Measurements from ENCODE around the gene PPM1N.
"Not testable (repeated sequence)": the region's sequence is repeated elsewhere in the genome, so short reads cannot be mapped to it uniquely, and the experiment has no call there.

The PPM1N gene

DNA sequence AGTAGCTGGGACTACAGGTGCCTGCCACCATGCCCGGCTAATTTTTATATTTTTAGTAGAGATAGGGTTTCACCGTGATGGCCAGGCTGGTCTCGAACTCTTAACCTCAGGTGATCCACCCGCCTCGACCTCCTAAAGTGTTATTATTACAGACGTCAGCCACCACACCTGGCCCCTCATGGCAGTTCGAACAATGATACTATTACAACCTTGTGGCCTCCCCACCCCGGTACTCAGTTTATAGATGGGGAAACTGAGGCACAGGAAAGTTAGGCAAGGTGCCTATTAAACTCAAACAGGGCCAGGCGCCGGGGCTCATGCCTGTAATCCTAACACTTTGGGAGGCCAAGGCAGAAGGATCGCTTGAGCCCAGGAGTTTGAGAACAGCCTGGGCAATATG is 12.1 kb downstream of the PPM1N start:
- DNase-seq, result not testable (repeated sequence)

DNA sequence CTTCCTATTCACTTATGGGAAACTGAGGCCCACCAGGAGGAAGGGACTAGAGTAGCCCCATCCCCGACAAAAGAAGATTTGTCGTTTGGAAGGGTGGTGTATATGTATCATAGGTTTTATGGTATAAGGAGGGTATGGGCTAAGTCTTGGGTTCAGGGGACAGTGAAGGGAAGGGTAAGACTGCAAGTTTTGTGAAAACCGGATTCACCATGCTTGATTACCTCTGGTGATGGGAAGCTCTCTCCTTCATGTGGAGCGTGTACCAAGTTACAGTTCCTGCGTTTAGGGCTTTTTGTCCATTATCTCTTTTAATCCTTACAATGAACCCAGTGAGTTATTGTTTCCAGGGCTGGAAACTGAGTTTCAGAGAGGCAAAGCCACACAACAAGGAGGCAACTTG is 12.8 kb downstream of the PPM1N start:
- no peak for DNase-seq

DNA sequence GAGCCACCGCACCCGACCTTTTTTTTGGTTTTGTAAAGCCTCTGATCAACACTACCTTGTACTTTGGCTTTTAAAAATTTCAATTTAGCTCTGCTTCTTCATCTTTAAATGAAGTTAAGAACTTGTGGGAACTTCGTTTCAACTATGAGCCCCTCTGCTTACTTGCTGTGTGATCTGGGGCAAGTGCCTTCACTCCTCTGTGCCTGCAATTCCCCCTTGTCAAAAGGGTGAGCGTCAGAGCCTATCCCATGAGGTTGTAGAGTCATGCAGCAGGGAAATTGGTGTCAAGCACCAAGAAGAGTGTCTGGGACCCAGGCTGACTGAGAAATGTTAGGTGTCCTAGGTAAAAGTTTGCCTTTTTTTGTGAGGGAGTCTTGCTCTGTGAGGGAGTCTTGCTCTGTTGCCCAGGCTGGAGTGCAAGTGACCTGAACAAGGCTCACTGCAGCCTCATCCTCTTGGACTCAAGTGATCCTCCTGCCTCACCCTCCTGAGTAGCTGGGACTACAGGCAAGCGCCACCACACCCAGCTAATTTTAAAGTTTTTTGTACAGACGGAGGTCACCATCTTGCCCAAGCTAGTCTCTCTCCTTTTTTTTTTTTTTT is 14.7 kb downstream of the PPM1N start:
- DNase-seq, result no peak

DNA sequence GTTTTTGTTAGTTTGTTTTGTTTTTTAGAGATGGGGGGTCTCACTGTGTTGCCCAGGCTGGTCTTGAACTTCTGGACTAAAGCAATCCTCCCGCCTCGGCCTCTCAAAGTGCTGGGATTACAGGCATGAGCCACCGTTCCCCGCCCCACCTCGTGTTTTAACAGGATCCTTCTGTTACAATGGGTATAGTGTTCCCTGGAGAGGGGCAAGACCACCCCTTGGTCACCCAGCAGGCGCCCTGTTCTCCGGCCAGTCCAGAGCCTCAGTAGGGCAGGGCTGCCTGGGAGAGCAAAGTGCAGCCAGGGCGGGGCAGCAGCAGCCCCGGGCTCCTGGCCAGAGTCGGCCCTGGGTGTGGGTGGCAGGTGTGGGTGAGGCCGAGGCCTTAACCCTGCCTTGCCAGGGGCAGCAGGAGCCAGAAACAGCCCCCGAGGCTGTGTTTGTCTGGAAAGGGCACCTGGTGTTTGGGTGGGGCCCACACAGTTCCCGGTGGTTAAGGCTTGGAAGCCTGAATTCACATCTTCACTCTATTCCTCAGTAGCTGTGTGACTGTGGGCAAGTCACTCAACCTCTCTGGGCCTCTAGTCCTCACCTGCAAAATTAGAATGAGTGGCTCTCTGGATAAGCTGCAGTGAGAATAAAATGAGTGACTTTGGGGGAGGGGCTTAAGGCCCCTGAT is 16.3 kb downstream of the PPM1N start:
- no peak for DNase-seq

DNA sequence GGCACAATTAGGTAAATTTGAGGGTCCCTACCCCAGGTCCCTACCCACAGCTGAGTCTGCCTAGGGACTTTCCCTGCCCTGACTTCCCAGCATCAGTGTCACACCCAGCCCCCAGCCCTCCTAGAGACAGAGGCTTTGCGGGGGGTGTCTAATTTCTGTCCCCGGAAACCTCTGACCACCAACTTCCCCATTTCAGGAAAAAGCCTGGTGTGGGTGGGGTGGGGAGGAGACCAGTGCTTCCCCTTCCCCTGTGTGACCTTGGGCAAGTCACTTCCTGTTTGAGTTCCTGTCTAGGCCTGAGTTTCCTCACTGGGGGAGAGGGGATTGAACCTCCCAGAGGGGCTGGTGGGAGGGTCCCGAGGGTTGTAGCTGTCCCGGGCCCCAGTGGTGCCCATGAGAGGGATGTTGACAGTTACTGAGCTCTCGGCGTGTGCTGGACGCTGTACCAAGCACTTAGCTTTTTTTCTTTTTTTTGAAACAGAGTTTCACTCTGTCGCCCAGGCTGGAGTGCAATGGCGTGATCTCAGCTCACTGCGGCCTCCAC is 16.9 kb downstream of the PPM1N start:
- no peak for DNase-seq

DNA sequence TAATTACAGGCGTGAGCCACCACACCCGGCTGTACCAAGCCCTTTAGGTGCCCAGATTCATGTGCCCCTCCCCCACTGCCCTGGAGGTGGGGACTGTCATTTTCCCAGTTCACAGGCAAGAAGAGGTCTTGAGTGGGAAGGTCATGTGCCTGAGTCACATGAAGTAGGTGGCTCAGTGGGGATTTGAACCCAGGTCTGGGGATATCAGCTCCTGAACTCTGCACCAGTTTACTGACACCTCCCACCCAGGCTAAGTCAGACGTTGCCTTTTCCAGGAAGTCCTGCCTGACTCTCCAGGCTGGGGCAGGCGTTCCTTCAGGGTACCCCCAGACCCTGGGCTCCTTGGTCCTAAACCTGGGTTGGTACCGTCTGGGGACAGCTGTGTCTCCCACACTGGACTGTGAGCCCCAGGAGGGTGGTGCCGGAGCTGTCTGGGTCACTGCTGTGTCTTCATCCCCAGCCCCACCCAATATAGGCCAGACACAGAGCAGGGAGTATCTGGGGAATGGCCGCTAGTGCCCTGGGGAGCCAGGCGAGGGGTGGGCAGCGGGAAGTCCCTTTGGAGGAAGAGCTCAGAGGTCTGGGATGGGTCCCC is 17.7 kb downstream of the PPM1N start:
- no peak for DNase-seq

DNA sequence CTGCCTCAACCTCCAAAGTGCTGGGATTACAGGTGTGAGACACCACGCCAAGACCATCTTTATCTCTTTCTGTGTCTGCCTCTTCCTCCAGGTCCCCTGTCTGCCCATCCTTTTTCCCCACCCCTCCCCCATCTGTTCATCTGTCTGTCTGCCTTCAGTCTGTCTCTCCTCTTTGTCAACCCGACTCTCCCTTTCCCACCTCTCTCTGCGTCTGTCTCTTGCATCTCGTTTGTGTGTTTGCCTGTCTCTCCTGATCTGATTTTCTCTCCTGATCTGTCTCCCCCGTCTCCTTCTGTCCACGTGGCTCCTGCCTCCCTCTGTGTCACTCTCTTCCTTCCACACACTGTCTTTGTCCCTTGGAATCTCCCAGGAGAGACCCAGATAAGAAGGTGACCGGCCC is 19.0 kb downstream of the PPM1N start:
- DNase-seq, result peak; percentile 47

DNA sequence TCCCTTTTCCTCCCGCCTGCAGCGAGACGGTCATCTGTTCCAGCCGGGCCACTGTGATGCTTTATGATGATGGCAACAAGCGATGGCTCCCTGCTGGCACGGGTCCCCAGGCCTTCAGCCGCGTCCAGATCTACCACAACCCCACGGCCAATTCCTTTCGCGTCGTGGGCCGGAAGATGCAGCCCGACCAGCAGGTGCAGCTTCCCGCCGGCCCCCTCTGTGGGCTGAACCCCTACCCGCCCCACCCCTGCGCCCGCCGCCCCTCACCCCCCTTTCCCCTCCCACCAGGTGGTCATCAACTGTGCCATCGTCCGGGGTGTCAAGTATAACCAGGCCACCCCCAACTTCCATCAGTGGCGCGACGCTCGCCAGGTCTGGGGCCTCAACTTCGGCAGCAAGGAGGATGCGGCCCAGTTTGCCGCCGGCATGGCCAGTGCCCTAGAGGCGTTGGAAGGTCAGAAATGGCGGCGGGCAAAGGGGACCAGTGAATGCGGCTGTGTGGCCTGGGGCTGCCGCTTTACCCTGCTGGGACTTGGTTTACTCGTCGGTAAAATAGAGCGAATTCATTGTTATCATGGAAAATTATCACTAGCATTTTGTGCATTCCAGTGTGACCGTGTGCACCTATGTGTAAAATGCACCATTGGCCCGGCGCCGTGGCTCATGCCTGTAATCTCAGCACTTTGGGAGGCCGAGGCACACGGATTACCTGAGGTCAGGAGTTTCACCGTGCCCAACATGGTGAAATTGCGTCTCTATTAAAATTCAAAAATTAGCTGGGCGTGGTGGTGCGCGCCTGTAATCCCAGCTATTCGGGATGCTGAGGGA is 19.6 kb downstream of the PPM1N start:
- DNase-seq, result no peak

DNA sequence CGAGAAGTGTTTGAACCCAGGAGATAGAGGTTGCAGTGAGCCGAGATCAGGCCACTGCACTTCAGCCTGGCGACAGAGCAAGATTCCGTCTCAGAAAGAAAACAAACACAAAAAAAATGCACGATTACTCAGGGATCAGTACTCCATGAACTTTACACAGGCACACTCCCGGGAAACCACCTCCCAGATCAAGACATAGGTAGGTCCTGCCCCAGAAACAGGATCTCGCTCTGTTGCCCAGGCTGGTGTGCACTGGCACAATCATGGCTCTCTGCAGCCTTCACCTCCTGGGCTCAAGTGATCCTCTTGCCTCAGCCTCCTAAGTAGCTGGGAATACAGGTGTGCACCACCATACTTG is 20.2 kb downstream of the PPM1N start:
- DNase-seq, result no peak

DNA sequence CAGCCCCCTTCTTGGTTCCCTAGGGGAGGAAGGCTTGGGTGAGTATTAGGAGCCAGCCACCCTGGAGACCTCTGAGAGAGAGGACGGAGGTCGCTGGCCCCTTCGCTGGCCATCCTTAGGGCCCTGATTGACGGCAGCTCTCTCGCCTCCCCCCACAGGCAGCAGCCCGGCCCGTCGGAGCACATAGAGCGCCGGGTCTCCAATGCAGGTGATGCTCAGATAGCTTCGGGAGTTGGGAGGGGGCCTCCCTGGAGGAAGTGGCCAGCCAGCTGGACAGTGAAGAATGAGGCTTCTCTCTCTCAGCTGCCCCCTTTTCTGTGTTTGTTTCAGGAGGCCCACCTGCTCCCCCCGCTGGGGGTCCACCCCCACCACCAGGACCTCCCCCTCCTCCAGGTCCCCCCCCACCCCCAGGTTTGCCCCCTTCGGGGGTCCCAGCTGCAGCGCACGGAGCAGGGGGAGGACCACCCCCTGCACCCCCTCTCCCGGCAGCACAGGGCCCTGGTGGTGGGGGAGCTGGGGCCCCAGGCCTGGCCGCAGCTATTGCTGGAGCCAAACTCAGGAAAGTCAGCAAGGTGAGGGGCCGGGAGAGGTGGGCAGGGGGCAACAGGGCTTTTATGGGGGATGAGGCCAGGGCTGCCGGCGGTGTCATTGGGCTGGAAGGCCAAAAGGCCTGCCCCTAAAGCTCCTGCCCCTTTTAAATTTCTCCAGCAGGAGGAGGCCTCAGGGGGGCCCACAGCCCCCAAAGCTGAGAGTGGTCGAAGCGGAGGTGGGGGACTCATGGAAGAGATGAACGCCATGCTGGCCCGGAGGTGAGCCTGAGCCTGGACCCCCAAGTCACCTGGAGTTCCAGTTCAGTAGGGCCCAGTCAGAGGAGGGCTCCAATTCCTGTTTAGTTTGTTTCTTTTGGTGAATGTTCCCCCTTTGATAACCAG is 24.0 kb downstream of the PPM1N start:
- DNase-seq, result no peak

DNA sequence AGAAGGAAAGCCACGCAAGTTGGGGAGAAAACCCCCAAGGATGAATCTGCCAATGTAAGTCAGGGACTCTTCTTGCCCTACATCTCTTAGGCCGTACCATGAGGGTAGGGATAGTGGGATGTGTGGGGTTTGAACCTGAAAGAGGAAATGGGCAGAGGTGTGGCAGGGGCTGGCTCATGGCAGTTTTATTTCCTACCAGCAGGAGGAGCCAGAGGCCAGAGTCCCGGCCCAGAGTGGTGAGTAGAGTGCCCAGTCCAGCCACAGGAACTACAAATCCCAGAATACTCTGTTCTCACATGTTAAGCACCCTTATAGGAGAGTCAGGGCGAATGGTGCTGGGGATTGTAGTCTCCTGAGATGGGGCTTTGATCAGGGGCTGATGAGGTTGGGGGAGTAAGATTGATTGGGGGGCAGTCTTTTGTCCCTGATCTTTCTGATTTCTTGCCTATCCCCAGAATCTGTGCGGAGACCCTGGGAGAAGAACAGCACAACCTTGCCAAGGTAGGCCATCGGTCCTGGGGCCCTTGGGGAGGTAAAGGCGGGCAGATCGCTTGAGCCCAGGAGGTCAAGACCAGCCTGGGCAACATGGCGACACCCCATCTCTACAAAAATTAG is 25.5 kb downstream of the PPM1N start:
- peak; percentile 97 for DNase-seq

DNA sequence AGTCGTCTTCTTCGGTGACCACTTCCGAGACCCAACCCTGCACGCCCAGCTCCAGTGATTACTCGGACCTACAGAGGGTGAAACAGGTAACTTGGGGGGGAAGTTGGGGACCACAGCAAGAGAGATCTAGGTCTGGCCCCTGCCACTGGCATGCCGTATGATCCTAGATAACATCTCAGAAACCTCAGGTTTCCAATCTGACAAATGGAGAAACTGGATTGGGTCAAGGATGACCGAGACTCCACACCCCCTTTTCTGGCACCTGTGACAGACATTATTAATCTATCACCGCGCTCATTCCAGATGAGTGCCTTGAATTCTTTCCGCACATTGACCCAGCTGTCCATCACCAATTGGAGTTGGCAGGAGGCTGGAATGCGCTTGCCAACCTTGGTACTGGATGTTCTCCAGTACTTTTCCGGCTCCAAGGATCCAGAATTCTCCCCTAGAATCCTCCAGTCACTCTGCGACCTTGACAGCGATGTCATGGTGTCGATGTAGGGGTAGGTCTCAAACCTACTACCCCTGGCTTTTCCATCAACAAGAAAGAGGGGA is 26.4 kb downstream of the PPM1N start:
- no peak for DNase-seq

DNA sequence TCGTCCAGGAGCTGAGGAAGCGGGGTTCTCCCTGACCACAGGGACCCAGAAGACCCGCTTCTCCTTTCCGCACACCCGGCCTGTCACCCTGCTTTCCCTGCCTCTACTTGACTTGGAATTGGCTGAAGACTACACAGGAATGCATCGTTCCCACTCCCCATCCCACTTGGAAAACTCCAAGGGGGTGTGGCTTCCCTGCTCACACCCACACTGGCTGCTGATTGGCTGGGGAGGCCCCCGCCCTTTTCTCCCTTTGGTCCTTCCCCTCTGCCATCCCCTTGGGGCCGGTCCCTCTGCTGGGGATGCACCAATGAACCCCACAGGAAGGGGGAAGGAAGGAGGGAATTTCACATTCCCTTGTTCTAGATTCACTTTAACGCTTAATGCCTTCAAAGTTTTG is 27.9 kb downstream of the PPM1N start:
- DNase-seq, result peak; percentile 96

DNA sequence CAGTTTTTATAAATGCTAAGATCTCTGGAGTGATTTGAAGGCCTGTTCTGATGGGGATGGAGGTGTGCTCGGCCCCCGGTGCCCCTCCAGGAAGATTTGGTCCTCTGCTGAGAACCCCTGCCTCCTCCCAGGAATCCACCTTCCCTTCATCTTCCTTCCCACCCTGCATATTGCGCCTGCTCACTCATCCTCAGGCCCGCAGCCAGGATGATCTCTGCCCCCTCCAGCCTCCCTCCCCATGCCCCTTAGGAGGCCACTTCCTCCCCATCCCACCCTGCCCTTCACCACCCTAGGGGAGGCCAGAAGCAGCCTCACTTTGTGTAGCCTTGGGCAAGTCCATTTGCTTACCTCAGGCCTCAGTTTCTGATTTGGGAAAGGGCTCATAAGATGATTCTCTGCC is 28.7 kb downstream of the PPM1N start:
- DNase-seq, result no peak

DNA sequence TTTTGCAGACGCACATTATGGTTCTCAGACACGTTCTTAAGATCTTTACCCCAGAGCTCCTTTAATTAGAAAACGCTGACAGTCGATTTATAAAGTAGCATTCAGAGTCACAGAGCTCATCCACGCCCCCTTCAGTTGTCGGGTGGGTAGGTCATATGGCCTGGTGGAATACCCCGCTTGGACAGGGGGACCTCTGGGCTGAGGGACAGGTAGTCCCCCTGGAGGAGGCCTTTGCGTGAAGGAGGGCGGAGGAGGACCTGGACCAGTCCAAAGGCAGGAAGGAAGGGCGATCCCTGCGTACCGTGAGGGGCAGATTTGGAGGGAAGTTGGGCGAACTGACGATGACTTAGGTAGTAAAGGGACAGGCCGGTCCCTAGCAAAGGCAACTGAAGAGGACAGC is 29.5 kb downstream of the PPM1N start:
- peak; percentile 21 for DNase-seq

DNA sequence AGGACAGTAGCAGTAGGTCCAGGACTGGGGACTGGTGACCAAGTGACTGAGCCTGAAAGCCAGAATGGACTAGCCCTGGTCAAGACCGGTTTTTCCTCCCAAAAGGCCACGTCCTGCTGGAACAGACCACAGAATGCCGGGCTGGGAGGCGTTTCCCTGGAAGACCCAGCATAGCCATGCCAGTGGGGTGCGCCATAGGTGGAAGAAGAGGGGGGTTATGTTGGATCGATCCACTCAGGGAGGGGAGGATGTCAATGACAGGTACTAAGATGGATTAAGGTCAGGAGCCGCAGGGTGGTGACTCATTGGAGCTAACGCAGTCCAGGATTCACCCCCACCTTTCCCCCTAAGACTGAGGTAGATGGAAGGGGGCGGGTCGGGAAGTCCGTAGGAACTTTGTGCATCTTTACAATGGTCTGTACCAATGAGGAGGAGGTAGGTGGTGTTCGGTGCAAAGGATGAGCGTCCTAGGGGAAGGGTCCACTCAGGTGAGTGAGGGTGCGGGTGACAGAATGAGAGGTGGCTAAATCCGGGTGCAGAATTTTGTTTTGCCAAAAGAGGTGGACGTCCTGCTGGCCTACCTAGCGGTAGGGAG is 30.0 kb downstream of the PPM1N start:
- DNase-seq, result peak; percentile 66

DNA sequence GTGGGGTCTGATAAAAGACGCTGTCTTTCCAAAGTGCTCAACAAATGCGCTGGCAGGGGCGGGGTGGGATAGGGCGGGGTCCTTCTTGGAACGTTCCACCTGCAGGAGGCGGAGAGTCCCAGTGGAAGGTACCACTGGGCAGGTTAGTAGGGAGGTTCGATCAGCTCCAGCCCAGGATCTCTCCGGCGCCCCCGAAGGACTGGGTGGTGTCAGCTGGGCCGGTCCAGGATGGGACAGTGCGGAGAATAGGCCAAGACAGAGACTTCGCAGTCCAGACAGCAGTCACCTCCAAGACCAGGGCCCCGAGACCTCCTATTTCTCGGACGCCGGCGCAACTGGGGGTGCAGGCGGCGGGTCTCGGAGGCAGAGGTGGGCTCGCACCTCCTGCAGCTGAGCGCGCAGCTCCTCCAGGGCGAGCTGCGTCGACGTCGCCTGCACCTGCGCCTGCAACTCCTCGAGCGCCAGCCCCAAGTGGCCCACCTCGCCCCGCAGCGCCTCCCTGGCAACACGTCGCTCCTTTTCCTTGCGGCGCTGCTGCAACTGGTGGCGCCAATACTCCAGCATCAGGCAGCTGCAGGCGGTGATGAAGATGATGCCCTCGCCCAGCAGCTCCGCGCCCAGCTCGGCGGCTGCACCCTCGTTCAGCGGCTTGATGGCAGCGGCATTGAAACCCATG is 30.6 kb downstream of the PPM1N start:
- peak; percentile 82 for DNase-seq

DNA sequence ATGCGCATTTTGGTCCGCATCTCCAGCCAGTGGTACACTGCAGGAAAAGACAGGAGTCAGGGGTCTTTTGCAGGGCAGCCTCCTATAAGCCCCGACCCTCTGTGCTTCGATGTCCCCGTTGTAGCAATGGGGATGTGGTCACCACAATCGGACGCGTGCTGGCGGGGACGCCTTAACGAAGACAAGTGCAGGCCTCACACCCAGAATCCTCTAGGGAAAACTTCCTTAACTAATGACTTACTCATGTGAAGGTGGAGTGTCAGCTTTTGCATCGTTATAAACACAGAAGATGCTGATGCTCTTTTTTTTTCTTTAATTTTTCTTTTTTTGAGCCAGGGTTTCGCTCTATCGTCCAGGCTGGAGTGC is 31.2 kb downstream of the PPM1N start:
- DNase-seq, result peak; percentile 48

DNA sequence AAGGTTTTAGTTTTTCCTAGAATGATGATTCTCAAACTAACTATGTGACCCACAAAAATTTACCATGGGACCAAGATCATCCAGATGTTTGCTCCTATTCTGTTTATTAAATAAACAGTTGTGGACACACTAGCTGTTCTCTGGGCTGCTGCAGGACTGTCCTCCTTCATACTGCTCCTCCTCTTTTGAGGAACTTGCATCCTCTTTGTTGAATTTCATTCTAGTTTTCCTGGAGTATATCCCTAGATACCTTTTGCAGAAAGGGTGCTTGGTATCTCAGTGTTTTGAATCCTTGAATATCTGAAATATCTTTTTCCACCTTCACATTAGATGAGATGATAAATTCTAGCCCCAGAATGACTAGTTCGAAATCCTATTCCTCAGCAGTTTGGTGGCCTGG is 33.1 kb downstream of the PPM1N start:
- no peak for DNase-seq

DNA sequence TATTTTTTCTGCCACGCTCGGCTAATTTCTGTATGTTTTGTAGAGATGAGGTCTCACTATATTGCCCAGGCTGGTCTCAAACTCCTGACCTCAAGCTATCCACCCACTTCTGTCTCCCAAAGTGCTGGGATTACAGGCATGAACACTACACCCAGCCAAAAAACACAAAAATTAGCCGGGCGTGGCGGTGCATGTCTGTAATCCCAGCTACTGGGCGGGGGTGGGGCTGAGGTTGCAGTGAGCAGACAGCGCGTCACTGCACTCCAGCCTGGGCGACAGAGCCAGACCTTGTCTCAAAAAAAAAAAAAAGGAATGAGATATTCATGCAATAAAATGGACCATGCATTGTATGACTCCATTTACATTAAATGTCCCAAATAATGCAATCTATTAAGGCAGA is 41.2 kb downstream of the PPM1N start:
- no peak for DNase-seq

DNA sequence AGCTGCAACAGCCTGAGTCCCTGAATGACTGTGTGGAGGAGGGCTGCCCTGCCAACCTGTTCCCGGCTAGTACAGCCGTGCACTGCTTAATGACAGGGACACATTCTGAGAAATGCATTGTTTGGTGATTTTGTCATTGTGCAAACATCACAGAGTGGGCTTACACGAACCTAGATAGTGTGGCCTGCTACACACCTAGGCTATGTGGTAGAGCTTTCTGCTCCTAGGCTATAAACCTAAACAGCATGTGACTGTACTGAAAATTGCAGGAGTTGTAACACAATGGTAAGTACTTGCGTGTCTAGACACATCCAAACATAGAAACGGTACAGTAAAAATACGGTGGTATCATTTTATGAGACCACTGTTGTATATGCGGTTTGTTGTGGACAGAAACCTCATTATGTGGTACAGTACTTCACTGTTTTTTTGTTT is 44.0 kb downstream of the PPM1N start:
- no peak for DNase-seq

Data from NCI-H82 (cell line).